Kasumi-1 (cell line): ENCODE measurements around the gene CHMP6.
A peak's percentile ranks its signal among the peaks of the same experiment; 100 is the strongest.
"Not testable (repeated sequence)": the region's sequence is repeated elsewhere in the genome, so short reads cannot be mapped to it uniquely, and the experiment has no call there.

Source experiments
- DNase-seq, 2 experiments: peaks; one replicate each; lab custom pipeline; 2025; lab: John Stamatoyannopoulos, UW

Gene CHMP6

GRCh38 chr17:81030312-81030711 lies 38.7 kb downstream of the CHMP6 start:
- not testable (repeated sequence) for DNase-seq

GRCh38 chr17:81030741-81031565 lies 39.3 kb downstream of the CHMP6 start:
- DNase-seq, result no peak

GRCh38 chr17:81031566-81032550 lies 40.2 kb downstream of the CHMP6 start:
- DNase-seq, result no peak

- DNase-seq, result no peak
Measured at GRCh38 chr17:81032641-81033480, 41.2 kb downstream of the CHMP6 start.

- peak; percentile 74 to 85 for DNase-seq
Measured at GRCh38 chr17:81033535-81034167, 42.0 kb downstream of the CHMP6 start.

GRCh38 chr17:81034168-81034777 lies 42.6 kb downstream of the CHMP6 start:
- peak; percentile 49 to 58 for DNase-seq

GRCh38 chr17:81034779-81035520 lies 43.3 kb downstream of the CHMP6 start, which contains the start of gene BAIAP2:
Gene BAIAP2, plus strand, starts transcription at chr17:81035151. Its CDS starts 104 bp downstream, at chr17:81035255.
- peak; percentile 95 for DNase-seq

- DNase-seq, result peak in 1 of 2 experiments; percentile 35
Measured at GRCh38 chr17:81035521-81036196, 44.0 kb downstream of the CHMP6 start.

- DNase-seq, result no peak
Measured at GRCh38 chr17:81036197-81036941, 44.7 kb downstream of the CHMP6 start.

GRCh38 chr17:81037026-81037797 lies 45.6 kb downstream of the CHMP6 start:
- DNase-seq, result no peak

- DNase-seq, result no peak
Measured at GRCh38 chr17:81037798-81038733, 46.4 kb downstream of the CHMP6 start.

GRCh38 chr17:81039096-81039495 lies 47.5 kb downstream of the CHMP6 start:
- DNase-seq, result no peak

- peak in 1 of 2 experiments; percentile 17 for DNase-seq
Measured at GRCh38 chr17:81039854-81040758, 48.5 kb downstream of the CHMP6 start.

- peak; percentile 51 to 62 for DNase-seq
Measured at GRCh38 chr17:81040791-81041337, 49.2 kb downstream of the CHMP6 start.

- DNase-seq, result no peak
Measured at GRCh38 chr17:81042606-81043005, 51.0 kb downstream of the CHMP6 start.
